Activated naive CD4-positive, alpha-beta T cell treated with Interleukin-2 at 50 U/mL for 16 hours (primary cell): Measurements from ENCODE around the gene SLC10A4.

Source experiments
- DNase-seq: peaks from one replicate; pipeline ENCODE4 v3.0.0-alpha.2; 2020

The SLC10A4 gene

DNA sequence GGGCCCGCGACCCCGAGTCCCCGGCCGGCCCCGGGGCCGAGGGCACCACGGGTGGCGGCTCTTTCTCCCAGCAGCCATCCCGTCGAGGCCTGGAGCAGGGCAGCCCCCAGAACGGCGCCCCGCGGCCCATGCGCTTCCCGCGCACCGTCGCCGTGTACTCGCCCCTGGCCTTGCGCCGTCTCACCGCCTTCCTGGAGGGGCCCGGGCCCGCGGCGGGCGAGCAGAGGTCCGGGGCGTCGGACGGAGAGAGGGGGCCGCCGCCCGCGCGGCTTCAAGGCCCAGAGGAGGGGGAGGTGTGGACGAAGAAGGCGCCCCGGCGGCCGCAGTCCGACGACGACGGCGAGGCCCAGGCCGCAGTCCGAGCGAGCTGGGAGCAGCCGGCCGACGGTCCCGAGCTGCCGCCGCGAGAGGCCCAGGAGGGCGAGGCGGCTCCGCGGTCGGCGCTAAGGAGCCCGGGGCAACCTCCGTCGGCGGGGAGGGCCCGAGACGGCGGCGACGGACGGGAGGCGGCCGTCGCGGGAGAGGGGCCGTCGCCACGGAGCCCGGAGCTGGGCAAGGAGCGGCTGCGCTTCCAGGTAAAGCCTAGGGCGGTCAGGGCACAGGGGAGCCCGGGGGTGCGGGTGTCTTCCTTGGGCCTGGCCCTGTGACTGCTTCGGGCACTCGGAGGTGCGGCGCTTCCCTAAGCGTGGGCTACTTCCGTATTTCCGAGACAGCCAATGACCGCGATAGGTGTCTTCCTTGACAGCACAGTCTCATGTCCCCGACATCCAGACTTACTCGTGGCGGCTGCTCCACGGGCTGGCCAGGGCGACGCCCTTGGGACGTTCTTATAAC, 7.8 kb downstream of the SLC10A4 start:
- no peak for DNase-seq

DNA sequence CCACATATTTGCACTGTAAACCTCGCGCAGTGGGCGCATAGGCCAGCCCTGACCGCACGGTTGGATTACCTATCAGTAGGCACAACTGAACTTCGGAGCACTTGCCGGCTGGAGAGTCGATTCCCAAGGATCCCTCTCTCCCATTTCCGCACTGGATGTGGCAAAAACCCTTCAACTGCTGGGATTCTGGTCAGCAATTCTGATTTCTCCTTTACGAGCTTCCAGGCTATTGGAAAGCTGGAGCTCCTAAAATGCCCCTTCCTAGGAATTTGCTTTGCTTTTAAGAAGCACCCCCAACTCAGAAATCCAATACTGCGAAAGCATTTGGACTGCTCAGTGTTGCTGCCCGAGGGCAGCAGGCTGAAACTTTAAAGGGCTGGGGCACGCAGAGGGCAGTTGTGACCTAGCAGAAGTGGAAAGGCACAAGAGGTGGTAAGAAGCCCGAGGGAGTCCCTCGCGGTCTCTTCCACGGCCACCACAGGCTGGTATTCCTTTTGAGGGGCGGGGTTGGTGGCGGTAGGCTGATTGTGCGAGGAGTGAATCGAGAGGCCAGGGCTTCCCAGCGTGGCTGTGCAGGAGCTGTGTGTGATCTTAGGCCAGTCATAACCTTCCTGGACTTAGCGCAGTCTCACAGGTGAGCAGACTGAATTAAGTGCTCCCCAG, 8.5 kb downstream of the SLC10A4 start:
- DNase-seq, result no peak

DNA sequence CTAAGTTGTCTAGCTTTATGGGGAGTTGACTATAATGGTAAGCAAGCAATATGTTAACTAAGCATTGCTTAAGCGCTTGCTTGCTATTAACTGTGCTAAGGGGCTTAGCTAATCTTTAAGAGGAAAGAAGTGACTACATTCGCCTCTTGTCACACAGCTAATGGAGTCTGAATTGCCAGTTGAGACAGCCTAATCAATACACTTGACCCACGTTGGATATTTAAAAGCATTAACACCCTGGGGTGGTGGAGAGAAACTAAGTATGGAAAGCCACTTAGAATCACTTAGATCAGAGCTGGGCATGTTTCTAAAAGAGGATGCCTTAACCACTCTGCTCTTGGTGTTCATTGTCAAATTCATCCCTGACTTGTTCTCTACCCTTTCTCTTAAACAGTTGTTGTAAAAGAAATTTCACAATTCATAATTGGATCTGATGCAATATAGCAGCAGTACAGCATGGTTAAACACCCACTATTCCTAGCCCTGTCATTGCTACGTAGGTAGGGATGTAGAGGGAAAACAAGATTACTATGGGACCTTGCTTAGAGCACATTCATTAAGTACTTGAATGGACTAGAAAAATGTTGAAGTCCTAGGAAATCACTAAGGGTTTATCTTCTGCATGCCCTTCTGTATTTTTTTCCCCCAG, 10.4 kb downstream of the SLC10A4 start:
- no peak for DNase-seq

DNA sequence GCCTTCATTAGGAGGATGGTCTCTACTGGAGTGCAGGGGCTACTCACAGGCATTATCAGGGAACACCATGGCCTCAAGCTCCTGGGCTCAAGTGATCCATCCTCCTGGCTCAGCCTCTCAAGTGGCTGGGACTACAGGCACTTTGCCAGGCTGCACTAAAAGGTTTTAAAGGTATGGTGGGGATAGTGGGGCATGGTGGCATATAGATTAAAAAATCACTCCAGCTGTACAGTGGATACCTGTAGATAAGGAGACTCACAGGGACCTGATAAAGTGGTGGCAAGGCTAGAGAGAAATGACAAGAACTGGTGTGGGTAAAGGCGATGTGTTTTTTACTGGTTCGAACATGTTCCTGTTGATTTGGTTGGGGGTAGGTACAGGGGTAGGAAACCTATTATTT, 12.8 kb downstream of the SLC10A4 start:
- no peak for DNase-seq

DNA sequence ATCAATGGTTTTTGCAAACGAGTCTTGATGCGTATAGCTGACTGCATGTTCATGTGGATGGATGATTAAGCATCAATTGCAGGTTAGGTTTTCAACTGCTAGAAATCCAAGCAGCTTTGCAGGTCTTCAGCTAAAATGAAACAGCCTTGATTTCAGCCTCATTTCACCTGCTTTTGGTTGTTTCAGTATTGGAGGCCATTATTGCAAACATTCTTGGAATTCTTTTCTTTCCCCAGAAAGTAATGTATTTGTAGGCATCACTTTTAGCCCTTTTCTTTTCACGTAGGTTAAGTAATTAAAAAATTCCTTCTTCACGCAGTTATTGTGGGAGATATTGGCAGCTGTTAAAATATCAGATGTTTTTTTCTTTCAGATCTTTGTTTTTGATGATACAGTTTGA, 15.8 kb downstream of the SLC10A4 start:
- no peak for DNase-seq

- DNase-seq, result no peak
Measured at GRCh38 chr4:48499551-48500066, 16.5 kb downstream of the SLC10A4 start.

GRCh38 chr4:48503233-48504025, 20.3 kb downstream of the SLC10A4 start:
- DNase-seq, result no peak

DNA sequence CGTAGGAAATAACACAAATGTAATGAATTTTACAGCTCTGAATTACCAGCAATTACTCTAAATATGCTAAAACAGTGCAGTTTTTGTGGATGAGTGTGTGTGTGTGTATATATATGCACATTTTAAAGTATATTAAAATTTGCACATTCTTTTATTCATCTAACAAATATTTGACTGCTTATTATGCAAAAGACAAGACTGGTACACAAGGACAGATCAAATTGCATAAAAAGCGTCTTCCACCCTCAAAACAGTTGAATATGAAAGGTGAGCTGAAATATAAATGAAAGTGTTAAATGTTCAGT, 20.8 kb downstream of the SLC10A4 start:
- no peak for DNase-seq

DNA sequence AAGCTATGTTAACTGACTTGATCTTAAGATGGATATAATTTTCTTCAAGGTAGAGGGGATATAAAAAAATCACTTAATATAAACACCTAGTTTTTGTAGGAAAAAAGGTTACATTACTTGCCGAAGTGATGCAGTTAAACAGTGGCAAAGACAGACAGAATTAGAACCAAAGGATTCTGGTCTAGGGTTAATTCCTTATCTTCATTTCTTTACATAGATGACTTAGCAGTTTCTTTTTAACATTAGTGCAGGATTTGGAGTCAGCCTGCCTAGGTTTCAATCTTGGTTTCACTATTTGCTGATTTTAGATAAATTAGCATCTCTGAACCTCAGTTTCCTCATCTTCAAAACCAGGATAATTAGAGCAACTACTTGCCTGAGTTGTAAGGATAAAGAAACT, 21.2 kb downstream of the SLC10A4 start:
- no peak for DNase-seq

DNA sequence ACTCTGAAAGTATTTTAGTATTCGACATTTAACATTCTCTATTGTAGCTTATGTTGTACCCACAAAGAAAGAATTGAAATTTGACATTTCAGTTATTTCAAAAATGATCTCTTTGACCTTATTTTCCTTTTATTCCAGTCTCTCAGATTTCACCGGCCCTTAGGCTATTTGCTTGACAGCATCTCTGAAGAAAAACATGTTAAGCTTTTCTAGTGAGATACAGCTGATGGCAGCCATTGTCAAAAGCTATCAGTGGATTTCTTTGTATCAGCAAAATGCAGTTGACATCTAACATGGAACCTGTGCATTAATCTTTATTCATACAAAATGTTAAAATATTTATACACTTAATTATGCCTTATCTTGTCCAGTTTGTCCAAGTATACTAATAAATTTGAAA, 23.6 kb downstream of the SLC10A4 start:
- no peak for DNase-seq

DNA sequence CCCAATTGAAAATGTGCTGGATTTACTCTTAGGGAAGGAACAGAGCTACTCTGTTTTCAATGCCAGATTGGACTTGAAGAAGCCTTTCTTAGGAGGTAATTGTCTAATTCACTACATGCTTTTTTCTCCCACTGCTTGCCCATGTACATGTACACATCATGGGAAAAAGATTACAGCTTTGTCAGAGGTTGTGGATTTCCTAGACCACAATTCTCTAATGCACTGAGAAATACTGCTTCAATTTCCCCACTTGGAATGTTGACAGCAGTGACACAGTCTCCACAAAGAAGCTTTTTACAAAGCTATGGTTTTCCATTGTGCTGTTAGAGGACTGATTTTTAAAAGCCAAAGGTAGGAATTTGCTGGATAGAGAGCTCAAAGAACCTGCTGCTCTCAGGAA, 26.4 kb downstream of the SLC10A4 start:
- DNase-seq, result no peak

DNA sequence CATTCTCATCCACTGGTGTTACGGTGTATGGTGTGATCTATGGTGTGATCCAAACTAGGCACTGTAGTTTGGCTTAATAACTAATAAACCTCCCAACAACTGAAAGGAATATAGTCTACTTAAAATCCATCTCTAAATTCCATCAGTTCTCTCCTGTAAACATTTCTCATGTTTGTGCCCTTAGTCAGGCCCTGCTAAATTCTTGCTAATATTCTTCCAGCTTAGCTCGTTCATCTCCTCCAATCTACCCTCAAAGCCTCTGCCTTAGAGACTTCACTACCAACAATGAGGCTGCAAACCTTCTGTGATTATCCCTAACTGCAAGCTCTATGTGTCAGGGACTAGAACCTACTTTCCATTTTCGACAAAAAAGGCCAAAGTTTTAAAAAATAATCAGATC, 35.0 kb downstream of the SLC10A4 start:
- no peak for DNase-seq

DNA sequence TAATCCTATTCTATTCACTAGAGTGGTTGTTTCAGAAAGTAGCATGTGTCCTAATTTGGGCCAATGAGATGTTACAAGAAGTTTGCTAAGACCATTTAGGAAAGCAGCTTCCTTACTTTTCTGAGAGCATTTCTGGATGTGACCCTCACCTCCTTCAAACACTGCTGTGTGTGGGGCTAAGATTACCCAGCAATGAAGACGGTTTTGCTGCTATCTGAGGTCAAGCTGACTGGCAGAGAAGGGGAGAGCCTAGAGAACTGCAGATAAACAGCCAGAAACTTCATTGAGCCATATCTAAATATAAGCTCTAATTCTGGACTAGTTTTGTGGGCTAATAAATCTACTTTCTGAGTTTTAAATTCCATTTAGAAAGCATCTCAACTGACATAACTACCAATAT, 43.3 kb downstream of the SLC10A4 start:
- DNase-seq, result no peak

DNA sequence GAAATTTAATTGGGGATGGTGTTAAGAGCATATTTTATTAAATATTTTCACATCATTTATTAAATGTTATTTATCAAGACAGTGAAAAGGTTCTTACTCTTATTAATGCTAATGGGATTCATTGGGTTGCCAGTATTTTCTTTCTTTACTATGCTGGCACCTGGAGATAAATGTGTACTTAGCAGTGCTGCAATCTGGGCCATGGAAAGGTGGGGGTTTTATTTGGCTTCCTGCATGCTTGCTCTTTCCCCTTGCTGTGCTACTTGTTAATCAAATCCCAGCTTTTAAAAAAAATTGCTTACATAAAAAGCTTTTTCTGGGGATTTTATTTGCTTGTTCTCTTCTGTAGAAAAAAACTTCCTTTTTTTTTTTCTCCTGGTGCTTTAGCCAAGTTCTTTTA, 55.2 kb downstream of the SLC10A4 start:
- no peak for DNase-seq
